Measurements from ENCODE around the gene CEMIP.
"Not testable (repeated sequence)": the region's sequence is repeated elsewhere in the genome, so short reads cannot be mapped to it uniquely, and the experiment has no call there.

The CEMIP gene

GRCh38 chr15:80760960-80761359 is 18.2 kb upstream of the CEMIP start:
- Histone ChIP-seq H3K27me3 (replicated peaks; ENCODE audit: control insufficient read depth, insufficient read depth, low read length) (no peaks in the 10 kb centered on the region), H3K36me3 (ENCODE audit: control insufficient read depth, insufficient read depth, low read length) (no peaks in the 10 kb centered on the region), H3K4me3 (replicated peaks; ENCODE audit: low read depth, low read length) (no peak overlapping the region)
- no peak for TF ChIP-seq CTCF (IDR thresholded peaks at IDR 0.05; ENCODE audit: insufficient read depth, low read length, poor library complexity, severe bottlenecking)
- DNase-seq (ENCODE audit: extremely low read depth, insufficient read length), result no peak

- Histone ChIP-seq H3K36me3 (ENCODE audit: control insufficient read depth, insufficient read depth, low read length) (no peaks in the 10 kb centered on the region), H3K27me3 (replicated peaks; ENCODE audit: control insufficient read depth, insufficient read depth, low read length) (no peaks in the 10 kb centered on the region), H3K4me3 (replicated peaks; ENCODE audit: low read depth, low read length) (no peak overlapping the region)
- no peak for DNase-seq (ENCODE audit: extremely low read depth, insufficient read length)
- no peak for TF ChIP-seq CTCF (IDR thresholded peaks at IDR 0.05; ENCODE audit: insufficient read depth, low read length, poor library complexity, severe bottlenecking)
These were observed 17.4 kb upstream of the CEMIP start for GRCh38 chr15:80761754-80762153.

- not testable (repeated sequence) for H3K4me3 ChIP-seq (replicated peaks; ENCODE audit: low read depth, low read length); H3K27me3 ChIP-seq (replicated peaks; ENCODE audit: control insufficient read depth, insufficient read depth, low read length); H3K36me3 ChIP-seq (ENCODE audit: control insufficient read depth, insufficient read depth, low read length); DNase-seq (ENCODE audit: extremely low read depth, insufficient read length)
These were observed 15.9 kb upstream of the CEMIP start for GRCh38 chr15:80763235-80763634.

GRCh38 chr15:80764535-80764934 is 14.6 kb upstream of the CEMIP start:
- H3K27me3 ChIP-seq (replicated peaks; ENCODE audit: control insufficient read depth, insufficient read depth, low read length), result no peaks in the 10 kb centered on the region
- DNase-seq (ENCODE audit: extremely low read depth, insufficient read length), result no peak
- no peak for TF ChIP-seq CTCF (IDR thresholded peaks at IDR 0.05; ENCODE audit: insufficient read depth, low read length, poor library complexity, severe bottlenecking)

GRCh38 chr15:80766275-80766674 is 12.9 kb upstream of the CEMIP start:
- no peak for DNase-seq (ENCODE audit: extremely low read depth, insufficient read length)
- H3K4me3 ChIP-seq (replicated peaks; ENCODE audit: low read depth, low read length), result no peak overlapping the region
- no peak for TF ChIP-seq CTCF (IDR thresholded peaks at IDR 0.05; ENCODE audit: insufficient read depth, low read length, poor library complexity, severe bottlenecking)
- no peaks in the 10 kb centered on the region for H3K36me3 ChIP-seq (ENCODE audit: control insufficient read depth, insufficient read depth, low read length)
- no peaks in the 10 kb centered on the region for H3K27me3 ChIP-seq (replicated peaks; ENCODE audit: control insufficient read depth, insufficient read depth, low read length)

More at GRCh38 chr15:80764535-80764934, 14.6 kb upstream of the CEMIP start:
- H3K4me3 ChIP-seq (replicated peaks; ENCODE audit: low read depth, low read length), result no peak overlapping the region
- H3K36me3 ChIP-seq (ENCODE audit: control insufficient read depth, insufficient read depth, low read length), result no peaks in the 10 kb centered on the region

GRCh38 chr15:80768158-80768557 is 11.0 kb upstream of the CEMIP start:
- DNase-seq (ENCODE audit: extremely low read depth, insufficient read length), result no peak
- no peak for TF ChIP-seq CTCF (IDR thresholded peaks at IDR 0.05; ENCODE audit: insufficient read depth, low read length, poor library complexity, severe bottlenecking)
- Histone ChIP-seq H3K4me3 (replicated peaks; ENCODE audit: low read depth, low read length) (no peak overlapping the region), H3K36me3 (ENCODE audit: control insufficient read depth, insufficient read depth, low read length) (no peaks in the 10 kb centered on the region), H3K27me3 (replicated peaks; ENCODE audit: control insufficient read depth, insufficient read depth, low read length) (no peaks in the 10 kb centered on the region)

Measured in GM06990 (cell line).